HG02571 (cell line): ENCODE results near the gene NBPF4.
"Not testable (repeated sequence)": the region's sequence is repeated elsewhere in the genome, so short reads cannot be mapped to it uniquely, and the experiment has no call there.

ENCODE experiments used
- ATAC-seq: cut with Tn5 transposase; IDR thresholded peaks from one replicate; pipeline ENCODE4 v1.9.1; 2021; ENCODE audit warnings: mild to moderate bottlenecking, moderate library complexity; ENCODE audit not compliant: unreplicated experiment

NBPF4 gene

GRCh38 chr1:108211014-108211413, 32.9 kb downstream of the NBPF4 start:
- ATAC-seq, result no peak

- ATAC-seq, result no peak
Measured at GRCh38 chr1:108209456-108210108, 34.3 kb downstream of the NBPF4 start.

GRCh38 chr1:108208724-108209446, 35.0 kb downstream of the NBPF4 start:
- ATAC-seq, result no peak

- not testable (repeated sequence) for ATAC-seq
Measured at GRCh38 chr1:108203582-108203981, 40.3 kb downstream of the NBPF4 start.

- ATAC-seq, result no peak
Measured at GRCh38 chr1:108201687-108202086, 42.2 kb downstream of the NBPF4 start.

GRCh38 chr1:108200687-108201051, 43.2 kb downstream of the NBPF4 start:
- ATAC-seq, result no peak

- peak; percentile 94 for ATAC-seq
Measured at GRCh38 chr1:108199781-108200686, 43.8 kb downstream of the NBPF4 start, which contains the start of gene SLC25A24. Gene SLC25A24, minus strand, starts transcription at chr1:108200343. Its CDS starts 205 bp downstream, at chr1:108200138.

GRCh38 chr1:108199201-108199691, 44.6 kb downstream of the NBPF4 start:
- ATAC-seq, result no peak

- no peak for ATAC-seq
Measured at GRCh38 chr1:108194051-108194450, 49.8 kb downstream of the NBPF4 start.

GRCh38 chr1:108193333-108193732, 50.5 kb downstream of the NBPF4 start:
- ATAC-seq, result no peak

- ATAC-seq, result no peak
Measured at GRCh38 chr1:108192581-108192980, 51.3 kb downstream of the NBPF4 start.

- ATAC-seq, result no peak
Measured at GRCh38 chr1:108190686-108191416, 53.0 kb downstream of the NBPF4 start.

- ATAC-seq, result no peak
Measured at GRCh38 chr1:108190001-108190634, 53.8 kb downstream of the NBPF4 start.

GRCh38 chr1:108188801-108189200, 55.1 kb downstream of the NBPF4 start:
- no peak for ATAC-seq

GRCh38 chr1:108182959-108183700, 60.7 kb downstream of the NBPF4 start:
- ATAC-seq, result no peak

- ATAC-seq, result no peak
Measured at GRCh38 chr1:108179018-108179417, 64.9 kb downstream of the NBPF4 start.
